NCI-H446 treated with DMSO at 0.1 percent for 48 hours (cell line): ENCODE results near the gene STAC3.

ENCODE experiments used
- DNase-seq: peaks from one replicate; lab custom pipeline; 2025; lab: John Stamatoyannopoulos, UW

The STAC3 gene

GRCh38 chr12:57210461-57210860, 40.5 kb downstream of the STAC3 start:
- no peak for DNase-seq

GRCh38 chr12:57209916-57210315, 41.1 kb downstream of the STAC3 start:
- no peak for DNase-seq

- DNase-seq = no peak
Observed at GRCh38 chr12:57208631-57209282, 42.2 kb downstream of the STAC3 start.

- no peak for DNase-seq
Observed at GRCh38 chr12:57207731-57208630, 43.0 kb downstream of the STAC3 start.

- no peak for DNase-seq
Observed at GRCh38 chr12:57205931-57206330, 45.1 kb downstream of the STAC3 start.

- DNase-seq = no peak
Observed at GRCh38 chr12:57205186-57205585, 45.8 kb downstream of the STAC3 start.

GRCh38 chr12:57204454-57204853, 46.5 kb downstream of the STAC3 start:
- DNase-seq = no peak

- no peak for DNase-seq
Observed at GRCh38 chr12:57203791-57204190, 47.2 kb downstream of the STAC3 start.

GRCh38 chr12:57203201-57203600, 47.8 kb downstream of the STAC3 start:
- DNase-seq = no peak

- no peak for DNase-seq
Observed at GRCh38 chr12:57202321-57202720, 48.7 kb downstream of the STAC3 start.

GRCh38 chr12:57201631-57202030, 49.4 kb downstream of the STAC3 start:
- no peak for DNase-seq

- no peak for DNase-seq
Observed at GRCh38 chr12:57201219-57201618, 49.8 kb downstream of the STAC3 start.

GRCh38 chr12:57200497-57200896, 50.5 kb downstream of the STAC3 start:
- no peak for DNase-seq

GRCh38 chr12:57199191-57199590, 51.8 kb downstream of the STAC3 start:
- DNase-seq = no peak

GRCh38 chr12:57198329-57198728, 52.7 kb downstream of the STAC3 start:
- no peak for DNase-seq

GRCh38 chr12:57196956-57197355, 54.0 kb downstream of the STAC3 start:
- DNase-seq = no peak

- DNase-seq = no peak
Observed at GRCh38 chr12:57196439-57196838, 54.5 kb downstream of the STAC3 start.

GRCh38 chr12:57195611-57196371, 55.2 kb downstream of the STAC3 start:
- no peak for DNase-seq

- DNase-seq = no peak
Observed at GRCh38 chr12:57195186-57195585, 55.8 kb downstream of the STAC3 start.

- no peak for DNase-seq
Observed at GRCh38 chr12:57194253-57194652, 56.7 kb downstream of the STAC3 start.

- DNase-seq = no peak
Observed at GRCh38 chr12:57193706-57194245, 57.2 kb downstream of the STAC3 start.
